ENCODE results near the gene PADI2. TPM values are rescaled to one million over a fixed set of nuclear protein-coding genes. Genes with fewer than 3 reads are reported as not detected.

Gene PADI2
- total and polyA plus RNA-seq, 8 donors: 0.31 to 86.0 (median 1.3) TPM; not detected in 1

GRCh38 chr1:17033481-17033880, 85.8 kb downstream of the PADI2 start:
- Histone ChIP-seq H3K27ac (no peak overlapping the region), H3K27me3 (no peaks in the 10 kb centered on the region), H3K9me3 (no peaks in the 10 kb centered on the region), H3K36me3 (peaks cover 28 to 91% (median 83%) of the 10 kb centered on the region in 4 donors), H3K4me3 (no peak overlapping the region), H3K4me1 (peaks cover 0 to 3% (median 0%) of the 10 kb centered on the region in 4 donors)
- TF ChIP-seq CTCF (IDR thresholded peaks at IDR 0.05): no peak
- TF ChIP-seq EP300 (IDR thresholded peaks at IDR 0.05): no peak
- TF ChIP-seq POLR2AphosphoS5 (IDR thresholded peaks at IDR 0.05): no peak
- TF ChIP-seq POLR2A (IDR thresholded peaks at IDR 0.05): no peak
- no peak for DNase-seq
- intact Hi-C loops (cut with DNase I; ENCODE audit: low total_unique reads): loop anchor here (10.0 kb wide), 1 partner anchor 69 kb away; no protein-coding TSS in a partner anchor
- 82 to 90% (median 88%) methylated on average over 4 of the region's 4 CpGs for WGBS, 5 donors

GRCh38 chr1:17032741-17033140, 86.5 kb downstream of the PADI2 start:
- Histone ChIP-seq H3K4me1 (peaks cover 5 to 10% (median 6%) of the 10 kb centered on the region in 4 donors), H3K4me3 (no peak overlapping the region), H3K27ac (no peak overlapping the region), H3K36me3 (peaks cover 28 to 91% (median 83%) of the 10 kb centered on the region in 4 donors), H3K27me3 (no peaks in the 10 kb centered on the region), H3K9me3 (no peaks in the 10 kb centered on the region)
- TF ChIP-seq CTCF (IDR thresholded peaks at IDR 0.05) (no peak), EP300 (IDR thresholded peaks at IDR 0.05) (no peak), POLR2AphosphoS5 (IDR thresholded peaks at IDR 0.05) (no peak), POLR2A (IDR thresholded peaks at IDR 0.05) (no peak)
- WGBS, 5 donors: 77 to 93% (median 90%) methylated on average over 1 to 3 of the region's 3 CpGs
- intact Hi-C loops (cut with DNase I; ENCODE audit: low total_unique reads): loop anchor here (10.0 kb wide), 1 partner anchor 68 kb away; no protein-coding TSS in a partner anchor
- no peak for DNase-seq

- Histone ChIP-seq H3K27ac (no peak overlapping the region), H3K4me1 (peaks cover 5 to 17% (median 9%) of the 10 kb centered on the region in 4 donors)
These were observed 87.8 kb downstream of the PADI2 start for GRCh38 chr1:17031436-17031835.

GRCh38 chr1:17030206-17030605, 89.0 kb downstream of the PADI2 start:
- H3K4me1 ChIP-seq: peaks cover 5 to 17% (median 9%) of the 10 kb centered on the region in 4 donors
- no peaks in the 10 kb centered on the region for H3K27me3 ChIP-seq
- H3K36me3 ChIP-seq: peaks cover 44 to 96% (median 93%) of the 10 kb centered on the region in 4 donors
- no peak overlapping the region for H3K27ac ChIP-seq
- TF ChIP-seq POLR2A (IDR thresholded peaks at IDR 0.05) (no peak), POLR2AphosphoS5 (IDR thresholded peaks at IDR 0.05) (no peak), EP300 (IDR thresholded peaks at IDR 0.05) (no peak), CTCF (IDR thresholded peaks at IDR 0.05) (no peak)
- no peak overlapping the region for H3K4me3 ChIP-seq
- no peak for DNase-seq
- no peaks in the 10 kb centered on the region for H3K9me3 ChIP-seq
- intact Hi-C loops (cut with DNase I; ENCODE audit: low total_unique reads): loop anchor here (10.0 kb wide), 1 partner anchor 65 kb away; no protein-coding TSS in a partner anchor
- 82 to 86% (median 84%) methylated on average over 4 of the region's 4 CpGs for WGBS, 5 donors

More at GRCh38 chr1:17031436-17031835, 87.8 kb downstream of the PADI2 start:
- WGBS, 5 donors: 82 to 89% (median 85%) methylated on average over 4 of the region's 4 CpGs
- H3K4me3 ChIP-seq: no peak overlapping the region
- no peaks in the 10 kb centered on the region for H3K27me3 ChIP-seq
- H3K36me3 ChIP-seq: peaks cover 40 to 95% (median 86%) of the 10 kb centered on the region in 4 donors
- TF ChIP-seq CTCF (IDR thresholded peaks at IDR 0.05) (no peak), POLR2A (IDR thresholded peaks at IDR 0.05) (no peak), EP300 (IDR thresholded peaks at IDR 0.05) (no peak), POLR2AphosphoS5 (IDR thresholded peaks at IDR 0.05) (no peak)
- intact Hi-C loops (cut with DNase I; ENCODE audit: low total_unique reads): loop anchor here (10.0 kb wide), 1 partner anchor 67 kb away; no protein-coding TSS in a partner anchor
- no peaks in the 10 kb centered on the region for H3K9me3 ChIP-seq
- no peak for DNase-seq

Data from stomach (tissue), 9 donors.